ENCODE measurements around the gene NSDHL.

GRCh38 chrX:152905081-152905420 is 74.2 kb downstream of the NSDHL start:
- no peak for TF ChIP-seq CTCF (conservative IDR thresholded peaks at IDR 0.05; ENCODE audit: low read depth in 2 of 2)
- TF ChIP-seq EZH2 (IDR thresholded peaks at IDR 0.05; ENCODE audit: low read depth, unreplicated experiment) = no peak
- TF ChIP-seq REST (IDR thresholded peaks at IDR 0.05; ENCODE audit: unreplicated experiment) = no peak
- TF ChIP-seq ZNF462 (CRISPR knock-in tag; IDR thresholded peaks at IDR 0.05) = no peak
- no peak for TF ChIP-seq ETS1 (IDR thresholded peaks at IDR 0.05)
- no peak for TF ChIP-seq POLR2AphosphoS5 (IDR thresholded peaks at IDR 0.05; ENCODE audit: low read depth)
